A549 (cell line): ENCODE results near the gene PLCH1. TPM values are rescaled to one million over a fixed set of nuclear protein-coding genes. Genes with fewer than 3 reads are reported as not detected.

Experiments used
- ATAC-seq, 2 experiments: fragments of 200-7000 bp in 1 of 2; fragments of >200 bp in 1 of 2; cut with Nextera tagmentation in 1 of 2; cut with Tn5 transposase in 1 of 2; 3 replicates each; pipeline versions ENCODE4 v1.8.0 to v1.9.1; 2018 to 2020; ENCODE audit warnings: mild to moderate bottlenecking in 1 of 2, moderate library complexity in 1 of 2
- CTCF ChIA-PET: fragments of 300-600 bp; sonication (Branson Sonifier 250); formaldehyde crosslinking; extraction: SDS; loops from one replicate; lab custom pipeline; 2021; ENCODE audit warnings: antibody characterized with exemption, inconsistent platforms; lab: Yijun Ruan, JAX
- POLR2A ChIA-PET: fragments of 350-600 bp; formaldehyde crosslinking; extraction: SDS; loops from one replicate; lab custom pipeline; 2021; ENCODE audit warnings: antibody characterized with exemption, inconsistent platforms; lab: Yijun Ruan, JAX
- DNase-seq, 2 experiments: peaks; one replicate each; pipeline versions ENCODE4 v3.0.0 to v3.0.0-alpha.2; 2011 to 2016; ENCODE audit warnings: low read depth in 1 of 2, low spot score in 1 of 2
- FAIRE-seq: peaks from 2 replicates; lab custom pipeline; 2011; peaks lifted over from hg19 to GRCh38; lab: Jason Lieb, UNC
- H3K27ac ChIP-seq, 2 experiments: fragments of >200 bp; sonication (Bioruptor Twin); formaldehyde crosslinking; 3 replicates each; pipeline ENCODE4 v1.5.1; 2016 to 2017
- H3K4me1 ChIP-seq: fragments of >200 bp; sonication (Bioruptor Twin); formaldehyde crosslinking; 3 replicates; pipeline ENCODE4 v1.6.1; 2016
- H3K4me2 ChIP-seq: fragments of >200 bp; sonication (Bioruptor Twin); formaldehyde crosslinking; 3 replicates; pipeline ENCODE4 v1.6.1; 2016
- H3K4me3 ChIP-seq: fragments of >200 bp; sonication (Bioruptor Twin); formaldehyde crosslinking; 3 replicates; pipeline ENCODE4 v1.5.1; 2016
- H3K9me3 ChIP-seq: fragments of >200 bp; sonication (Bioruptor Twin); formaldehyde crosslinking; 3 replicates; pipeline ENCODE4 v1.6.1; 2016
- ATOH8 ChIP-seq: fragments of 250-450 bp; sonication (Bioruptor Pico); IDR thresholded peaks from 2 replicates; pipeline ENCODE4 v1.5.0; 2020; ENCODE audit warnings: low read depth, mild to moderate bottlenecking, moderate library complexity
- EP300 ChIP-seq, 2 experiments: fragments of >200 bp; sonication (Bioruptor Twin); formaldehyde crosslinking; IDR thresholded peaks; 2 replicates in 1 of 2; 3 replicates in 1 of 2; pipeline ENCODE4 v1.6.1; 2016 to 2017
- GATA3 ChIP-seq: IDR thresholded peaks from 2 replicates; pipeline ENCODE4 v1.6.1; 2012; ENCODE audit warnings: borderline replicate concordance
- HOXA7 ChIP-seq: fragments of 250-450 bp; sonication (Bioruptor Pico); IDR thresholded peaks from 2 replicates; pipeline ENCODE4 v1.5.0; 2020; ENCODE audit warnings: mild to moderate bottlenecking, moderate library complexity
- HOXB5 ChIP-seq: fragments of 250-450 bp; sonication (Bioruptor Pico); IDR thresholded peaks from 2 replicates; pipeline ENCODE4 v1.5.0; 2020; ENCODE audit warnings: mild to moderate bottlenecking, moderate library complexity
- KDM1A ChIP-seq: fragments of 200-600 bp; sonication (generic); IDR thresholded peaks from 2 replicates; pipeline ENCODE4 v1.6.1; 2016; ENCODE audit warnings: low read depth, mild to moderate bottlenecking
- KDM5A ChIP-seq: fragments of 200-600 bp; sonication (generic); IDR thresholded peaks from 2 replicates; pipeline ENCODE4 v1.6.1; 2016; ENCODE audit warnings: antibody characterized with exemption, mild to moderate bottlenecking
- PHF8 ChIP-seq: fragments of 200-600 bp; sonication (generic); IDR thresholded peaks from 2 replicates; pipeline ENCODE4 v1.6.1; 2016; ENCODE audit warnings: low read depth, mild to moderate bottlenecking, antibody characterized with exemption, moderate library complexity, borderline replicate concordance
- POLR2A ChIP-seq: IDR thresholded peaks from 2 replicates; pipeline ENCODE4 v1.6.1; 2012; ENCODE audit warnings: mild to moderate bottlenecking, low read length
- RNF2 ChIP-seq: fragments of 200-600 bp; sonication (generic); IDR thresholded peaks from 2 replicates; pipeline ENCODE4 v1.6.1; 2016; ENCODE audit warnings: low read depth, mild to moderate bottlenecking, antibody characterized with exemption, moderate library complexity, borderline replicate concordance
- SREBF2 ChIP-seq: fragments of 450-650 bp; IDR thresholded peaks from 2 replicates; pipeline ENCODE4 v1.6.1; 2014; ENCODE audit warnings: mild to moderate bottlenecking, moderate library complexity
- TFCP2L1 ChIP-seq: fragments of 250-450 bp; sonication (Bioruptor Pico); IDR thresholded peaks from 2 replicates; pipeline ENCODE4 v1.5.0; 2021; ENCODE audit warnings: mild to moderate bottlenecking
- USF2 ChIP-seq: fragments of 450-650 bp; IDR thresholded peaks from 2 replicates; pipeline ENCODE4 v1.6.1; 2014; ENCODE audit warnings: antibody characterized with exemption
- ZC3H11A ChIP-seq: fragments of 450-650 bp; IDR thresholded peaks from 2 replicates; pipeline ENCODE4 v1.6.1; 2014; ENCODE audit warnings: antibody characterized with exemption, mild to moderate bottlenecking
- ZFP36 ChIP-seq: fragments of 450-650 bp; IDR thresholded peaks from 2 replicates; pipeline ENCODE4 v1.6.1; 2014; ENCODE audit warnings: borderline replicate concordance; ENCODE audit not compliant: partially characterized antibody
- WGBS: methylation state at CpG from one replicate; pipeline ENCODE4 v1.1.6; 2017; ENCODE audit errors: missing lambda C conversion rate; 5-methylcytosine and 5-hydroxymethylcytosine counted together
- polyA plus RNA-seq, 4 experiments: library from polyadenylated mRNA; depleted of rRNA in 3 of 4; stranded (reverse); fragments of >200 nt; fragmentation: RNase III in 1 of 4; extraction: RNeasy Plus Mini Kit Qiagen cat#74134 plus additional on column Dnase treatment in 1 of 4; gene quantifications; 2 replicates in 3 of 4; 3 replicates in 1 of 4; pipeline ENCODE4 v1.2.3, GENCODE V29; 2011 to 2017
- TF ChIP-seq, protein P1 (sequence below): fragments of 200-600 bp; sonication (generic); IDR thresholded peaks from 2 replicates; pipeline ENCODE4 v1.6.1; 2016; ENCODE audit warnings: antibody characterized with exemption, mild to moderate bottlenecking, moderate library complexity
- TF ChIP-seq, protein P2 (sequence below): fragments of >200 bp; sonication (Bioruptor Twin); formaldehyde crosslinking; IDR thresholded peaks from 3 replicates; pipeline ENCODE4 v1.5.1; 2016
- TF ChIP-seq, protein P3 (sequence below): fragments of >200 bp; sonication (Bioruptor Twin); formaldehyde crosslinking; IDR thresholded peaks from 3 replicates; pipeline ENCODE4 v1.6.1; 2016

Gene PLCH1
- polyA plus RNA-seq, 2 of the 4 experiments (the other 2 are of a cell fraction): 2.1 to 11.1 TPM

DNA sequence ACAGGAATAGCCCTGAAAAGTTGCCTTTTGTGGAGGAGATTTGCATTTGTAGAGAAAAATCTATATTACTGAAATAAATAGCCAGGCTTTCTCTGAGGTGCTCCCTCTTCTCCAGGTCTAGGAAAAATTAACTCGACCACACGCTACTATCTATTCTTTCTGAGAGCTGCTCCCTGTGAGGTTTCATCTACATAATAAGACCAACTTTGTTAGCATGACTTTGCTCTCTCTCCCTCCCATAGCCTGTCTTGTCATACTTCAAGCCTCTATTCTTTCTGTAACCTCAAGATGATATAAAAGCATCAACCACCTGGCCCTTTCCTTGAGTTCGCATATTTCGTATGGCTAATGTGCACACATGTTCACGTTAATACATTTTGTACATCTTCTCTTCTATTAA is 375.6 kb downstream of the PLCH1 start (continued):
- TF ChIP-seq USF2: no peak

DNA sequence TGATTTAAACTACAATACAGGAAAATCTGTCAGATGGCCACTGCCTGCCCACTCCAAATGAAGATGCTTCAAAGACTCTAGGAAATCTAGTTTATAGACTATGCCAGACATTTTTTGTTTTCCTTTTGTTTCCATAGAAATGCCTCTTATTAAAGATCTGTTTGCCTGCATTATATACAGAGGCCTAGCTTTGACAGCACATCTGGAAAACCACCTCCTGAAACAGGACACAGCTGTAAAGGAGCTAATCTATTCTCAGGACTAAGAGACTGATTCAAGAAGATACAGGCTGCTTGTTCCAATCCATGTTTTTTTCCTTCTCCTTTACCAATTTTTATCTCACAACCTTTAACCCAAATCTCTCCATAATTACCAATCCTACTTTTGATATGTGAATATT is 376.1 kb downstream of the PLCH1 start:
- ChIA-PET POLR2A (no interaction called here), CTCF (interaction anchor here (1.2 kb wide), 1 partner anchor 334 kb away, joined by 3 read pairs; no protein-coding TSS in a partner anchor)
- ATAC-seq (no peak), FAIRE-seq (no peak), DNase-seq (no peak)
- no peak overlapping the region for H3K4me3 ChIP-seq
- H3K9me3 ChIP-seq: no peaks in the 10 kb centered on the region
- no peak overlapping the region for H3K4me2 ChIP-seq
- H3K4me1 ChIP-seq: no peaks in the 10 kb centered on the region
- no peak for TF ChIP-seq KDM1A
- H3K27ac ChIP-seq: no peak overlapping the region

DNA sequence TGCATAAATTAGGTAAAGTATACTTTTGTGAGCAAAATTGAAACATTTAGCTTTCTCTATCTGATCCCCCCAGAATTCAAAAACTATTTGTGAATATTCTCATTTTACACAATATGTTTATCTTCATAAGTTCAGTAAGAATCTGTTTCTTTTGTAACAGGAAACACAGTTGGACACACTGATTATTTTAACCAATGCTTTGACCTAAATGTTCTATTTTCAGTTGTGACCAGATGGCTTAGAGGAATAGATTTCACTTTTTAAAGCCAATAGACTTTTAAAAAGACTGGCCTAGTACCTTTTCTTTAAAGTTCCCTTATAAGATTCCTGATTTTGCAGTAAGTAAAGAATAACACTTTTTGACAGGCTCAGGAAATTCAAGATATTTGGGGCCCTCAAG is 377.4 kb downstream of the PLCH1 start:
- CTCF ChIA-PET: no interaction called here

DNA sequence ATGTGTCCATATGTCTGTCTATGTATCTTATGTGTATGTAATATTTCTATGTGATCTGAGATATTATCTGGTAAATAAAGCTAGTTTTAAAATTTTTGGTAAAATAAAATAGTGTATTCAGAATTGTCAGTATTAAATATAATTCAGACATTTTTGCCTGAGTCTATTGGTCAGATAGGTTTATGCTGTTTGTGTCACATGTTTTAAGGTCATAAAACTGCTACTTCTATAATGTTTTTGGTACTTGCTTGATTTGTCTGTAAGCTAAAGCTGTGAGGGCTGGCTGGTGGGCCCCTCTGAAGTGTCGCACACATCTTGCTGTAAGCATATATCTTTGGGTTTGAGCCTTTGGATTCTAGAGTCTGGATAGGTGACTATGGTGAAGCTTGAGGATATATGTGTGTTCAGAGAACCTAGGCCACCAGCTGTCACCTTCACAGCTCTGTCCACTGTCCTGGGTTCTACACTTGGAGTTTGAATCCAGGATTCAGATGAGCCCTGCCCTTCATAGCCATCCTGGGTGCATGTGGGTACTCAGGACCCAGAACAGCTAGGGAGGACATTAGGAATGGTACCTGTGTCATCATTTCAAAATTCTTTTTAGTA is 379.6 kb downstream of the PLCH1 start:
- no peak overlapping the region for H3K27ac ChIP-seq
- 100% methylated on average over 1 of the region's 1 CpG for WGBS
- TF ChIP-seq ZC3H11A: no peak
- no peak for TF ChIP-seq PHF8
- TF ChIP-seq HOXB5 (CRISPR knock-in tag): no peak
- TF ChIP-seq, protein P1, sequence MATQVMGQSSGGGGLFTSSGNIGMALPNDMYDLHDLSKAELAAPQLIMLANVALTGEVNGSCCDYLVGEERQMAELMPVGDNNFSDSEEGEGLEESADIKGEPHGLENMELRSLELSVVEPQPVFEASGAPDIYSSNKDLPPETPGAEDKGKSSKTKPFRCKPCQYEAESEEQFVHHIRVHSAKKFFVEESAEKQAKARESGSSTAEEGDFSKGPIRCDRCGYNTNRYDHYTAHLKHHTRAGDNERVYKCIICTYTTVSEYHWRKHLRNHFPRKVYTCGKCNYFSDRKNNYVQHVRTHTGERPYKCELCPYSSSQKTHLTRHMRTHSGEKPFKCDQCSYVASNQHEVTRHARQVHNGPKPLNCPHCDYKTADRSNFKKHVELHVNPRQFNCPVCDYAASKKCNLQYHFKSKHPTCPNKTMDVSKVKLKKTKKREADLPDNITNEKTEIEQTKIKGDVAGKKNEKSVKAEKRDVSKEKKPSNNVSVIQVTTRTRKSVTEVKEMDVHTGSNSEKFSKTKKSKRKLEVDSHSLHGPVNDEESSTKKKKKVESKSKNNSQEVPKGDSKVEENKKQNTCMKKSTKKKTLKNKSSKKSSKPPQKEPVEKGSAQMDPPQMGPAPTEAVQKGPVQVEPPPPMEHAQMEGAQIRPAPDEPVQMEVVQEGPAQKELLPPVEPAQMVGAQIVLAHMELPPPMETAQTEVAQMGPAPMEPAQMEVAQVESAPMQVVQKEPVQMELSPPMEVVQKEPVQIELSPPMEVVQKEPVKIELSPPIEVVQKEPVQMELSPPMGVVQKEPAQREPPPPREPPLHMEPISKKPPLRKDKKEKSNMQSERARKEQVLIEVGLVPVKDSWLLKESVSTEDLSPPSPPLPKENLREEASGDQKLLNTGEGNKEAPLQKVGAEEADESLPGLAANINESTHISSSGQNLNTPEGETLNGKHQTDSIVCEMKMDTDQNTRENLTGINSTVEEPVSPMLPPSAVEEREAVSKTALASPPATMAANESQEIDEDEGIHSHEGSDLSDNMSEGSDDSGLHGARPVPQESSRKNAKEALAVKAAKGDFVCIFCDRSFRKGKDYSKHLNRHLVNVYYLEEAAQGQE: no peak
- no peak for TF ChIP-seq POLR2A
- TF ChIP-seq, all 56 proteins: peak for 0
- H3K4me1 ChIP-seq: no peaks in the 10 kb centered on the region
- H3K4me3 ChIP-seq: no peak overlapping the region
- CTCF ChIA-PET: interaction anchor here (1.4 to 2.7 kb wide), 2 partner anchors 18 to 337 kb away, joined by 3 to 9 read pairs; no protein-coding TSS in a partner anchor
- FAIRE-seq (no peak), DNase-seq (no peak), ATAC-seq (no peak)
- H3K9me3 ChIP-seq: no peaks in the 10 kb centered on the region
- H3K4me2 ChIP-seq: no peak overlapping the region
- POLR2A ChIA-PET: no interaction called here

More for the DNA sequence above, 377.4 kb downstream of the PLCH1 start:
- FAIRE-seq: peak; percentile 23
- Histone ChIP-seq H3K4me2 (no peak overlapping the region), H3K4me1 (no peaks in the 10 kb centered on the region), H3K27ac (no peak overlapping the region), H3K9me3 (no peaks in the 10 kb centered on the region), H3K4me3 (no peak overlapping the region)
- DNase-seq: no peak
- ATAC-seq: no peak
- TF ChIP-seq SREBF2 (no peak), HOXA7 (CRISPR knock-in tag) (no peak), GATA3 (no peak), KDM5A (no peak), ZFP36 (no peak), RNF2 (no peak), TFCP2L1 (CRISPR knock-in tag) (no peak)
- POLR2A ChIA-PET: no interaction called here

- Histone ChIP-seq H3K9me3 (no peaks in the 10 kb centered on the region), H3K4me2 (no peak overlapping the region), H3K4me1 (no peaks in the 10 kb centered on the region), H3K4me3 (no peak overlapping the region), H3K27ac (no peak overlapping the region)
- WGBS: 77% methylated on average over 2 of the region's 2 CpGs
- DNase-seq (no peak), FAIRE-seq (no peak), ATAC-seq (no peak)
- ChIA-PET POLR2A (no interaction called here), CTCF (interaction anchor here (1.4 to 2.7 kb wide), 2 partner anchors 19 to 337 kb away, joined by 3 to 9 read pairs; no protein-coding TSS in a partner anchor)
- TF ChIP-seq GATA3 (no peak), ATOH8 (no peak), EP300 (IDR thresholded peaks at IDR 0.05) (no peak)
- TF ChIP-seq, protein P2, sequence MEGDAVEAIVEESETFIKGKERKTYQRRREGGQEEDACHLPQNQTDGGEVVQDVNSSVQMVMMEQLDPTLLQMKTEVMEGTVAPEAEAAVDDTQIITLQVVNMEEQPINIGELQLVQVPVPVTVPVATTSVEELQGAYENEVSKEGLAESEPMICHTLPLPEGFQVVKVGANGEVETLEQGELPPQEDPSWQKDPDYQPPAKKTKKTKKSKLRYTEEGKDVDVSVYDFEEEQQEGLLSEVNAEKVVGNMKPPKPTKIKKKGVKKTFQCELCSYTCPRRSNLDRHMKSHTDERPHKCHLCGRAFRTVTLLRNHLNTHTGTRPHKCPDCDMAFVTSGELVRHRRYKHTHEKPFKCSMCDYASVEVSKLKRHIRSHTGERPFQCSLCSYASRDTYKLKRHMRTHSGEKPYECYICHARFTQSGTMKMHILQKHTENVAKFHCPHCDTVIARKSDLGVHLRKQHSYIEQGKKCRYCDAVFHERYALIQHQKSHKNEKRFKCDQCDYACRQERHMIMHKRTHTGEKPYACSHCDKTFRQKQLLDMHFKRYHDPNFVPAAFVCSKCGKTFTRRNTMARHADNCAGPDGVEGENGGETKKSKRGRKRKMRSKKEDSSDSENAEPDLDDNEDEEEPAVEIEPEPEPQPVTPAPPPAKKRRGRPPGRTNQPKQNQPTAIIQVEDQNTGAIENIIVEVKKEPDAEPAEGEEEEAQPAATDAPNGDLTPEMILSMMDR: no peak
- TF ChIP-seq, protein P3, sequence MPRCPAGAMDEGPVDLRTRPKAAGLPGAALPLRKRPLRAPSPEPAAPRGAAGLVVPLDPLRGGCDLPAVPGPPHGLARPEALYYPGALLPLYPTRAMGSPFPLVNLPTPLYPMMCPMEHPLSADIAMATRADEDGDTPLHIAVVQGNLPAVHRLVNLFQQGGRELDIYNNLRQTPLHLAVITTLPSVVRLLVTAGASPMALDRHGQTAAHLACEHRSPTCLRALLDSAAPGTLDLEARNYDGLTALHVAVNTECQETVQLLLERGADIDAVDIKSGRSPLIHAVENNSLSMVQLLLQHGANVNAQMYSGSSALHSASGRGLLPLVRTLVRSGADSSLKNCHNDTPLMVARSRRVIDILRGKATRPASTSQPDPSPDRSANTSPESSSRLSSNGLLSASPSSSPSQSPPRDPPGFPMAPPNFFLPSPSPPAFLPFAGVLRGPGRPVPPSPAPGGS: no peak
Observed at GRCh38 chr3:155364492-155364891, 380.4 kb downstream of the PLCH1 start.
